ENCODE results near the gene CHODL. TPM values are rescaled to one million over a fixed set of nuclear protein-coding genes. Genes with fewer than 3 reads are reported as not detected.

The CHODL gene
- total RNA-seq, 4 donors from 2014 or later = 2.4 to 4.8 (median 3.5) TPM

GRCh38 chr21:18269856-18270255 lies 25.2 kb downstream of the CHODL start:
- 87% methylated on average over 7 of the region's 7 CpGs for WGBS
- no peaks in the 10 kb centered on the region for H3K36me3 ChIP-seq
- no peak overlapping the region for H3K27ac ChIP-seq (replicated peaks in 1 of 4)
- no peaks in the 10 kb centered on the region for H3K4me1 ChIP-seq
- H3K27me3 ChIP-seq = no peaks in the 10 kb centered on the region
- no peaks in the 10 kb centered on the region for H3K9me3 ChIP-seq
- no peak for DNase-seq (ENCODE audit: extremely low spot score)
- intact Hi-C loops (cut with DNase I) = no loop called here
- TF ChIP-seq, protein P1, sequence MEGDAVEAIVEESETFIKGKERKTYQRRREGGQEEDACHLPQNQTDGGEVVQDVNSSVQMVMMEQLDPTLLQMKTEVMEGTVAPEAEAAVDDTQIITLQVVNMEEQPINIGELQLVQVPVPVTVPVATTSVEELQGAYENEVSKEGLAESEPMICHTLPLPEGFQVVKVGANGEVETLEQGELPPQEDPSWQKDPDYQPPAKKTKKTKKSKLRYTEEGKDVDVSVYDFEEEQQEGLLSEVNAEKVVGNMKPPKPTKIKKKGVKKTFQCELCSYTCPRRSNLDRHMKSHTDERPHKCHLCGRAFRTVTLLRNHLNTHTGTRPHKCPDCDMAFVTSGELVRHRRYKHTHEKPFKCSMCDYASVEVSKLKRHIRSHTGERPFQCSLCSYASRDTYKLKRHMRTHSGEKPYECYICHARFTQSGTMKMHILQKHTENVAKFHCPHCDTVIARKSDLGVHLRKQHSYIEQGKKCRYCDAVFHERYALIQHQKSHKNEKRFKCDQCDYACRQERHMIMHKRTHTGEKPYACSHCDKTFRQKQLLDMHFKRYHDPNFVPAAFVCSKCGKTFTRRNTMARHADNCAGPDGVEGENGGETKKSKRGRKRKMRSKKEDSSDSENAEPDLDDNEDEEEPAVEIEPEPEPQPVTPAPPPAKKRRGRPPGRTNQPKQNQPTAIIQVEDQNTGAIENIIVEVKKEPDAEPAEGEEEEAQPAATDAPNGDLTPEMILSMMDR (IDR thresholded peaks at IDR 0.05) = no peak
- TF ChIP-seq POLR2AphosphoS5 (IDR thresholded peaks at IDR 0.05) (no peak), EP300 (IDR thresholded peaks at IDR 0.05) (no peak), POLR2A (IDR thresholded peaks at IDR 0.05; ENCODE audit: low read depth) (no peak)
- no peak overlapping the region for H3K4me3 ChIP-seq

DNA sequence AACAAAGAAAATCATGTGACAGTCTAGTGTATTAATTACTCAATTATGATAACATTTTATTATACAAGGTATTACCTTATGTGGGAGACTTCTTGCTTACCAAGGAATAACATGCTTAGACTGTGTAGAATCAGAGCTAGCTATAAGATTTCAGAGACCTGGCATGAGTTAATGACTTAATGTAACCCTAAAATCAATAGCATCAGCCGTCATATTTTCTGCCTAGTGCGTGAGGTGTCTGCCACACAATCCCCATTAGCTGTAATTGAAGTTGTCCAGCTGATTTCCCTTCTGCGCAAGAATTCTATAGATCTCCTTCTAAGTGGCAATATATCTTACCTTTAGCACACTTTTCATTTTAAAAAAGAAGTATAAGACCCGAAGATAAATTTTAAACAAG lies 28.8 kb downstream of the CHODL start:
- TF ChIP-seq POLR2AphosphoS5 (IDR thresholded peaks at IDR 0.05) = no peak
- TF ChIP-seq EP300 (IDR thresholded peaks at IDR 0.05) = no peak
- no peak for TF ChIP-seq POLR2A (IDR thresholded peaks at IDR 0.05; ENCODE audit: low read depth)
- TF ChIP-seq, protein P1 (IDR thresholded peaks at IDR 0.05) = no peak
- Histone ChIP-seq H3K36me3 (no peaks in the 10 kb centered on the region), H3K27me3 (no peaks in the 10 kb centered on the region), H3K9me3 (no peaks in the 10 kb centered on the region), H3K4me3 (no peak overlapping the region), H3K27ac (replicated peaks in 1 of 4) (no peak overlapping the region), H3K4me1 (no peaks in the 10 kb centered on the region)
- intact Hi-C loops (cut with DNase I) = no loop called here
- no peak for DNase-seq (ENCODE audit: extremely low spot score)
- WGBS = 90% methylated on average over 4 of the region's 4 CpGs

DNA sequence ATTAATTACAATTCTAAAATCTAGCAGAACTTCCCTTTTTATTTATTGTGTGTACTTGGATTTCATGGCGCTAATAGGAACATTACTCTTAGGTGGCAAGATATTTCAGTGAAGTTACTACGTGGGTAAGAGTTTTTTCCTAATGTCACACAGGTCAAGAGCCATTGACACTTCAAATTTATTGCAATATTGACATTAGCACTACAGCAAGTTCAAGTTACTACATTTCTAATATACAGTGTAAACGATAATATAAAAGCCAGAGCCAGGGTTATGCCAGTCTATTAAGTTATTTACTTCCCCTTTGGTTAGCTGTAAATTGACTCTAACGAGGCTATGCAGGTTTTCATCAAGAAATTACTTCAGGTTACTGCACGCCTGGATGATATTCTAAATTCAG lies 29.7 kb downstream of the CHODL start:
- DNase-seq (ENCODE audit: extremely low spot score) = no peak
- TF ChIP-seq POLR2A (IDR thresholded peaks at IDR 0.05; ENCODE audit: low read depth) (no peak), POLR2AphosphoS5 (IDR thresholded peaks at IDR 0.05) (no peak), EP300 (IDR thresholded peaks at IDR 0.05) (no peak)
- TF ChIP-seq, protein P1 (IDR thresholded peaks at IDR 0.05) = no peak
- no peaks in the 10 kb centered on the region for H3K9me3 ChIP-seq
- H3K4me1 ChIP-seq = no peaks in the 10 kb centered on the region
- no peak overlapping the region for H3K4me3 ChIP-seq
- H3K27ac ChIP-seq (replicated peaks in 1 of 4) = no peak overlapping the region
- 83% methylated on average over 5 of the region's 5 CpGs for WGBS
- intact Hi-C loops (cut with DNase I) = no loop called here
- H3K36me3 ChIP-seq = no peaks in the 10 kb centered on the region
- H3K27me3 ChIP-seq = no peaks in the 10 kb centered on the region

DNA sequence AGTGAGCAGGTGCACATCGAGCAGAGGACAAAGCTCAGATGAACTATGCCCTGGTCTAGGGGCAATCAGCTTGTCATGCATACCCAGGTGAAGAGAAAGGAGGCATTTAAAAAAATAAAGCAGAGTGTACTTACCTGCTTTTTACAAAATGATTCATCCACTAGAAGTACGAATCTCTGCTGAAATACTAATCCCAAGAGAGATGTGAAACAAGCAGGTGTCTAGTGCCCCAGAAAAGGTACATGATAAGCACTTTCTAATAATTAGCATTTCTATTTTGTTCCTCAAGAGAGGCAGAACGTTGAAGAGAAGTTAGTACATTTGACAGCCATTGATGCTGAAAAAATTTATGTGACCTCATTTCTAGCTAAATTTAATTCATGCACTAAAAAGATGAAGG lies 31.1 kb downstream of the CHODL start:
- no peak for TF ChIP-seq EP300 (IDR thresholded peaks at IDR 0.05)
- Histone ChIP-seq H3K27me3 (no peaks in the 10 kb centered on the region), H3K9me3 (no peaks in the 10 kb centered on the region), H3K4me1 (no peaks in the 10 kb centered on the region), H3K27ac (replicated peaks in 1 of 4) (no peak overlapping the region), H3K36me3 (no peaks in the 10 kb centered on the region), H3K4me3 (no peak overlapping the region)
- DNase-seq (ENCODE audit: extremely low spot score) = no peak
- 62% methylated on average over 3 of the region's 3 CpGs for WGBS
- intact Hi-C loops (cut with DNase I) = no loop called here

GRCh38 chr21:18285379-18285778 lies 40.7 kb downstream of the CHODL start:
- TF ChIP-seq, protein P1 (IDR thresholded peaks at IDR 0.05) = no peak
- no peak for TF ChIP-seq POLR2AphosphoS5 (IDR thresholded peaks at IDR 0.05)
- TF ChIP-seq POLR2A (IDR thresholded peaks at IDR 0.05; ENCODE audit: low read depth) = no peak
- no peak for TF ChIP-seq EP300 (IDR thresholded peaks at IDR 0.05)
- DNase-seq (ENCODE audit: extremely low spot score) = no peak
- Histone ChIP-seq H3K4me1 (no peaks in the 10 kb centered on the region), H3K27me3 (no peaks in the 10 kb centered on the region), H3K4me3 (no peak overlapping the region), H3K36me3 (no peaks in the 10 kb centered on the region), H3K27ac (replicated peaks in 1 of 4) (no peak overlapping the region), H3K9me3 (no peaks in the 10 kb centered on the region)
- 88% methylated on average over 4 of the region's 4 CpGs for WGBS
- intact Hi-C loops (cut with DNase I) = no loop called here
